AG04450 (cell line): ENCODE data around the gene RRP1B. TPM values are rescaled to one million over a fixed set of nuclear protein-coding genes. Genes with fewer than 3 reads are reported as not detected.

ENCODE experiments used
- CTCF ChIA-PET: fragments of 300-600, 350-600 bp; formaldehyde crosslinking; extraction: SDS; loops from one replicate; lab custom pipeline; 2022; ENCODE audit warnings: antibody characterized with exemption, inconsistent platforms; lab: Charles Lee
- POLR2A ChIA-PET: fragments of 350-600 bp; formaldehyde crosslinking; extraction: SDS; loops from one replicate; lab custom pipeline; 2021; ENCODE audit warnings: antibody characterized with exemption, inconsistent platforms; lab: Yijun Ruan, JAX
- DNase-seq: peaks from one replicate; pipeline ENCODE4 v3.0.0-alpha.2; 2011; ENCODE audit warnings: low read depth, low spot score
- H3K27ac ChIP-seq: one replicate; pipeline ENCODE4 v1.5.1; 2012; ENCODE audit warnings: low read depth, low read length, control low read depth
- H3K27me3 ChIP-seq: one replicate; pipeline ENCODE4 v1.6.0; 2012; ENCODE audit warnings: low read length; ENCODE audit not compliant: control insufficient read depth, insufficient read depth
- H3K4me3 ChIP-seq: 2 replicates; pipeline ENCODE4 v1.5.1; 2011; ENCODE audit warnings: mild to moderate bottlenecking, low read depth, low read length, control low read depth
- H3K9me3 ChIP-seq: 2 replicates; pipeline ENCODE4 v1.5.1; 2012; ENCODE audit warnings: low read length; ENCODE audit not compliant: control insufficient read depth, insufficient read depth
- polyA plus RNA-seq: library from polyadenylated mRNA; depleted of rRNA; stranded (reverse); fragments of >200 nt; gene quantifications from 2 replicates; pipeline ENCODE4 v1.2.3, GENCODE V29; 2011
- TF ChIP-seq, protein P1 (sequence below): IDR thresholded peaks from 2 replicates; pipeline ENCODE4 v1.5.1; 2011; ENCODE audit warnings: low read depth, low read length, control low read depth, inconsistent platforms

The RRP1B gene
- polyA plus RNA-seq, 1 experiment, result 17.4 TPM

DNA sequence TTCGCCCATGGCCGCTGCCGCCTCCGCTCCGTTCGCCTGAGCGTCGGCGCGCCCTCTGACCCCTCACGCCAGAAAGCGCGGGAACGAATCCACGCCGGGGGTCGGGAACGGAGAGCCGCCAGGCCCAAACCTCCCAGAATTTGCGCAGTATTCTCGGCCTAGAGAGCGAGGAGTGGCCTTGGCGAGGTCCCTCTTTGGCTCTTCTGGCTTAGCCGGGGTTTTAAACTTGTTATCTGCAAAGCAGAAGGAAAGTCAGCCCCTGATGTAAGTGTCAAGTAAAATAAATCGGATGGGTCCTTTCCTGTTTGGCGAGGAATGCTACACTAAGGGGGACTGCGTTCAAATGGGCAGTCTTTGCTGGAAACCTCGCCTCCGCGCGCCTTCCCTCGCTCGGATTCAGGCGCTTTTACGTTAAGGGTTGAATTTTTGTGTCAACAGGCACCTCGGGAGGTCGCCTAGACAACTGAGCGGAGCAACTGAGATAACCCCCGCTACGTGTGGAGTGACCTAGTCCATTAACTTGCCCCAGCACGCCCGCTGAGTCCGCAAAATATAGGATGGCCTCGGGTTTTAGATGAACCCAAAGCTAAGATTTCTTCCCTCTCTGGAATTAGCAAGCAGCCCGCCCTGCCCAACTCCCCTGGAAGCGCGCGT is 1.1 kb upstream of the RRP1B start:
- DNase-seq, result no peak
- TF ChIP-seq, protein P1, sequence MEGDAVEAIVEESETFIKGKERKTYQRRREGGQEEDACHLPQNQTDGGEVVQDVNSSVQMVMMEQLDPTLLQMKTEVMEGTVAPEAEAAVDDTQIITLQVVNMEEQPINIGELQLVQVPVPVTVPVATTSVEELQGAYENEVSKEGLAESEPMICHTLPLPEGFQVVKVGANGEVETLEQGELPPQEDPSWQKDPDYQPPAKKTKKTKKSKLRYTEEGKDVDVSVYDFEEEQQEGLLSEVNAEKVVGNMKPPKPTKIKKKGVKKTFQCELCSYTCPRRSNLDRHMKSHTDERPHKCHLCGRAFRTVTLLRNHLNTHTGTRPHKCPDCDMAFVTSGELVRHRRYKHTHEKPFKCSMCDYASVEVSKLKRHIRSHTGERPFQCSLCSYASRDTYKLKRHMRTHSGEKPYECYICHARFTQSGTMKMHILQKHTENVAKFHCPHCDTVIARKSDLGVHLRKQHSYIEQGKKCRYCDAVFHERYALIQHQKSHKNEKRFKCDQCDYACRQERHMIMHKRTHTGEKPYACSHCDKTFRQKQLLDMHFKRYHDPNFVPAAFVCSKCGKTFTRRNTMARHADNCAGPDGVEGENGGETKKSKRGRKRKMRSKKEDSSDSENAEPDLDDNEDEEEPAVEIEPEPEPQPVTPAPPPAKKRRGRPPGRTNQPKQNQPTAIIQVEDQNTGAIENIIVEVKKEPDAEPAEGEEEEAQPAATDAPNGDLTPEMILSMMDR, result no peak
- POLR2A ChIA-PET, result interaction anchor here (1.6 kb wide), 1 partner anchor 70 kb away, joined by 5 read pairs; no protein-coding TSS in a partner anchor
- H3K27ac ChIP-seq, result no peak overlapping the region
- CTCF ChIA-PET, result interaction anchor here (0.6 kb wide), 1 partner anchor 131 kb away, joined by 3 read pairs; the partner anchor contains the start of gene RRP1
- peaks cover 9% of the 10 kb centered on the region; the same call in 1 of the 2 replicates for H3K9me3 ChIP-seq
- H3K27me3 ChIP-seq, result no peaks in the 10 kb centered on the region
- no peak overlapping the region for H3K4me3 ChIP-seq

DNA sequence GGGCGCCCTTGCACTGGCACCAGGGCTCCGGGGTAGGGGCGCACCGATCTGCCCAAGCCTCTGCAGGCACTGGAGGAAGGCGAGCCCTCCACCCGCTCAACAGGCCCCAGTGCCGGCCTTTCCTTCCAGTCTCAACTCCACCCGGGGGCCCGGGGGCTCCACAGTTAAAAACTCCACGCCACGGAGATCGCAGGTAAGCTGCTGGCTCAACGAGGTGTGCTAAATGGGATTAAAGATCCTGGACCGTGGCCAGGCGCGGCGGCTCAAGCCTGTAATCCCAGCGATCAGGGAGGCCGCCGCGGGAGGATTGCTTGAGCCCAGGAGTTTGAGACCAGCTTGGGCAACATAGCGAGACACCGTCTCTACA is 608 bp upstream of the RRP1B start:
- CTCF ChIA-PET, result interaction anchor here (0.6 kb wide), 1 partner anchor 131 kb away, joined by 3 read pairs; the partner anchor contains the start of gene RRP1
- POLR2A ChIA-PET, result interaction anchor here (1.6 kb wide), 1 partner anchor 70 kb away, joined by 5 read pairs; no protein-coding TSS in a partner anchor
- Histone ChIP-seq H3K4me3 (no peak overlapping the region; the same call in 1 of the 2 replicates), H3K27me3 (no peaks in the 10 kb centered on the region), H3K9me3 (peaks cover 9% of the 10 kb centered on the region; the same call in 1 of the 2 replicates), H3K27ac (peak overlapping the region; percentile 82)
- no peak for DNase-seq
- TF ChIP-seq, protein P1, result no peak

GRCh38 chr21:43662286-43662685 is 2.9 kb downstream of the RRP1B start:
- no peak overlapping the region for H3K27ac ChIP-seq
- H3K4me3 ChIP-seq, result no peak overlapping the region
- POLR2A ChIA-PET, result no interaction called here
- H3K27me3 ChIP-seq, result no peaks in the 10 kb centered on the region
- peaks cover 15% of the 10 kb centered on the region; the same call in 1 of the 2 replicates for H3K9me3 ChIP-seq
- CTCF ChIA-PET, result no interaction called here
- TF ChIP-seq, protein P1, result no peak
- no peak for DNase-seq

GRCh38 chr21:43663033-43663432 is 3.7 kb downstream of the RRP1B start:
- POLR2A ChIA-PET, result no interaction called here
- TF ChIP-seq, protein P1, result no peak
- Histone ChIP-seq H3K9me3 (peaks cover 12% of the 10 kb centered on the region; the same call in 1 of the 2 replicates), H3K27me3 (no peaks in the 10 kb centered on the region), H3K4me3 (no peak overlapping the region), H3K27ac (no peak overlapping the region)
- CTCF ChIA-PET, result no interaction called here
- no peak for DNase-seq

DNA sequence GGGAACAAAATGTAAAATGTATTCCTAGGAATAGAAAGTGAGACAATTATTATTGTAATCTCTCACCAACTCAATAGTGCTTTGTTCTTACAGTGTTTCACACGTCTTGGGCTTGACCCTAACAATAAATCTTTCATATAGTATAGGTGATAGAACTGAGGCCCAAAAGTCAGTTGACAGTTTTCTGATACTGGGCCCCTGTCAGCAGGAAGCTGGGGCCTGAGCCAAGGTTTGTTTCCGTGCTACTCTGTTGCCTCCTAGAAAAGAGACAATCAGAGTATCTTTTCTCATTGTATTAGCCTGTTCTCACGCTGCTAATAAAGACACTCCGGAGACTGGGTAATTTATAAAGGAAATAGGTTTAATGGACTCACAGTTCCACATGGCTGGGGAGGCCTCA is 5.0 kb downstream of the RRP1B start:
- POLR2A ChIA-PET, result no interaction called here

More for the DNA sequence above, 5.0 kb downstream of the RRP1B start:
- Histone ChIP-seq H3K27ac (no peak overlapping the region), H3K9me3 (peaks cover 6% of the 10 kb centered on the region; the same call in 1 of the 2 replicates), H3K27me3 (no peaks in the 10 kb centered on the region), H3K4me3 (no peak overlapping the region)
- CTCF ChIA-PET, result no interaction called here
- TF ChIP-seq, protein P1, result no peak
- DNase-seq, result no peak
